ENCODE measurements around the gene RPL26. TPM values are rescaled to one million over a fixed set of nuclear protein-coding genes. Genes with fewer than 3 reads are reported as not detected.

The RPL26 gene
- total RNA-seq, 1 donor from 2014 or later: 1,901 TPM

GRCh38 chr17:8339540-8339939 is 43.5 kb downstream of the RPL26 start, which contains the start of gene ODF4:
Gene ODF4 (plus strand): TSS chr17:8339840. CDS start chr17:8340052, 212 bp downstream.
- H3K27me3 Mint-ChIP-seq (ENCODE audit: unreplicated experiment): peaks cover 1% of the 10 kb centered on the region
- H3K4me3 Mint-ChIP-seq (ENCODE audit: unreplicated experiment): no peak within 1 kb of the TSS
- TF ChIP-seq, protein P1, sequence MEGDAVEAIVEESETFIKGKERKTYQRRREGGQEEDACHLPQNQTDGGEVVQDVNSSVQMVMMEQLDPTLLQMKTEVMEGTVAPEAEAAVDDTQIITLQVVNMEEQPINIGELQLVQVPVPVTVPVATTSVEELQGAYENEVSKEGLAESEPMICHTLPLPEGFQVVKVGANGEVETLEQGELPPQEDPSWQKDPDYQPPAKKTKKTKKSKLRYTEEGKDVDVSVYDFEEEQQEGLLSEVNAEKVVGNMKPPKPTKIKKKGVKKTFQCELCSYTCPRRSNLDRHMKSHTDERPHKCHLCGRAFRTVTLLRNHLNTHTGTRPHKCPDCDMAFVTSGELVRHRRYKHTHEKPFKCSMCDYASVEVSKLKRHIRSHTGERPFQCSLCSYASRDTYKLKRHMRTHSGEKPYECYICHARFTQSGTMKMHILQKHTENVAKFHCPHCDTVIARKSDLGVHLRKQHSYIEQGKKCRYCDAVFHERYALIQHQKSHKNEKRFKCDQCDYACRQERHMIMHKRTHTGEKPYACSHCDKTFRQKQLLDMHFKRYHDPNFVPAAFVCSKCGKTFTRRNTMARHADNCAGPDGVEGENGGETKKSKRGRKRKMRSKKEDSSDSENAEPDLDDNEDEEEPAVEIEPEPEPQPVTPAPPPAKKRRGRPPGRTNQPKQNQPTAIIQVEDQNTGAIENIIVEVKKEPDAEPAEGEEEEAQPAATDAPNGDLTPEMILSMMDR (IDR thresholded peaks at IDR 0.05; ENCODE audit: unreplicated experiment): no peak
- H3K36me3 Mint-ChIP-seq (ENCODE audit: low read depth, unreplicated experiment): no peaks in the 10 kb centered on the region
- no peak within 1 kb of the TSS for H3K27ac Mint-ChIP-seq (ENCODE audit: unreplicated experiment)
- no peaks in the 10 kb centered on the region for H3K9me3 Mint-ChIP-seq (ENCODE audit: unreplicated experiment)
- H3K4me1 Mint-ChIP-seq (ENCODE audit: unreplicated experiment): peaks cover 10% of the 10 kb centered on the region
- DNase-seq (ENCODE audit: low spot score): no peak

DNA sequence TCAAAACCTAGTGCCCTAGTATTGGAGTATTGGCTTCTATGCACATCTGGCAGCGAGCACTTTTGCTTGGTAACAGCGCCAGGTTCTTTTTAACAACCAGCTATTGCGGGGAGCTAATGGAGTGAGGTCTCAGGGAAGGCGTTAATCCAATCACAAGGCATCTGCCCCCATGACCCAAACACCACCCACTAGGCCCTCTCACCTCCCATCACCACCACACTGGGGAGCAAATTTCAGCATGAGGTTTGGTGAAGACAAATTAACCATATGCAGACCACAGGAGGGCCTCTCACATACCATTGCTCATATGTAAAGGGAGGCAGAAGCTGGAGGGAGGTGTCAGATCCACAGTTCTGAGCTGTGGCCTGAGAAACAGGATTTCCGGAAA is 44.2 kb downstream of the RPL26 start:
- H3K4me1 Mint-ChIP-seq (ENCODE audit: unreplicated experiment): peaks cover 10% of the 10 kb centered on the region
- no peak for DNase-seq (ENCODE audit: low spot score)
- no peaks in the 10 kb centered on the region for H3K9me3 Mint-ChIP-seq (ENCODE audit: unreplicated experiment)
- H3K4me3 Mint-ChIP-seq (ENCODE audit: unreplicated experiment): no peak overlapping the region
- peaks cover 1% of the 10 kb centered on the region for H3K27me3 Mint-ChIP-seq (ENCODE audit: unreplicated experiment)
- H3K36me3 Mint-ChIP-seq (ENCODE audit: low read depth, unreplicated experiment): no peaks in the 10 kb centered on the region
- TF ChIP-seq, protein P1 (IDR thresholded peaks at IDR 0.05; ENCODE audit: unreplicated experiment): no peak
- no peak overlapping the region for H3K27ac Mint-ChIP-seq (ENCODE audit: unreplicated experiment)

- no peaks in the 10 kb centered on the region for H3K36me3 Mint-ChIP-seq (ENCODE audit: low read depth, unreplicated experiment)
- H3K27ac Mint-ChIP-seq (ENCODE audit: unreplicated experiment): peak overlapping the region; percentile 40
- DNase-seq (ENCODE audit: low spot score): no peak
- no peak overlapping the region for H3K4me3 Mint-ChIP-seq (ENCODE audit: unreplicated experiment)
- H3K4me1 Mint-ChIP-seq (ENCODE audit: unreplicated experiment): peaks cover 10% of the 10 kb centered on the region
- peaks cover 1% of the 10 kb centered on the region for H3K27me3 Mint-ChIP-seq (ENCODE audit: unreplicated experiment)
- no peaks in the 10 kb centered on the region for H3K9me3 Mint-ChIP-seq (ENCODE audit: unreplicated experiment)
- TF ChIP-seq, protein P1 (IDR thresholded peaks at IDR 0.05; ENCODE audit: unreplicated experiment): no peak
Measured at GRCh38 chr17:8337802-8338752, 44.9 kb downstream of the RPL26 start.

DNA sequence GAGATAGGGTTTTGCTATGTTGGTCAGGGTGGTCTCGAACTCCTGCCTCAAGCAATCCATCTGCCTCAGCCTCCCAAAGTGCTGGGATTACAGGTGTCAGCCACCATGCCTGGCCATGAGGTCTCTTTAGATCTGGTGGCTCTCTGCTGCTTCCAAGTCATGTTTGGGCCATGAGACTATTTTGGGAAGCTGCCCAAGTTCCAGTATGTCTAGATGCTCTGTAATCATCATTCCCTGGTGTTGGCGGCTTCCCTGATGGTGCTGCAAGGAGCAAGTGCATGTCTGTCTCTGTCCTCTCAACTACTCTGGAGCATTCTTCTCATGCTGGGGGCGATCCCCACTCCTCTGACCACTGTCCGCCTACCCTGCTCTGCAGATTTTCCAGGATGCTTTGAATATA is 49.7 kb downstream of the RPL26 start:
- H3K27me3 Mint-ChIP-seq (ENCODE audit: unreplicated experiment): no peaks in the 10 kb centered on the region
- peaks cover 13% of the 10 kb centered on the region for H3K4me1 Mint-ChIP-seq (ENCODE audit: unreplicated experiment)
- H3K27ac Mint-ChIP-seq (ENCODE audit: unreplicated experiment): no peak overlapping the region
- H3K9me3 Mint-ChIP-seq (ENCODE audit: unreplicated experiment): no peaks in the 10 kb centered on the region
- H3K4me3 Mint-ChIP-seq (ENCODE audit: unreplicated experiment): no peak overlapping the region
- TF ChIP-seq, protein P1 (IDR thresholded peaks at IDR 0.05; ENCODE audit: unreplicated experiment): no peak
- DNase-seq (ENCODE audit: low spot score): no peak
- H3K36me3 Mint-ChIP-seq (ENCODE audit: low read depth, unreplicated experiment): no peaks in the 10 kb centered on the region

- Mint-ChIP-seq H3K27ac (ENCODE audit: unreplicated experiment) (no peak overlapping the region), H3K4me1 (ENCODE audit: unreplicated experiment) (peaks cover 11% of the 10 kb centered on the region), H3K4me3 (ENCODE audit: unreplicated experiment) (no peak overlapping the region), H3K27me3 (ENCODE audit: unreplicated experiment) (no peaks in the 10 kb centered on the region), H3K9me3 (ENCODE audit: unreplicated experiment) (no peaks in the 10 kb centered on the region), H3K36me3 (ENCODE audit: low read depth, unreplicated experiment) (peaks cover 3% of the 10 kb centered on the region)
- TF ChIP-seq, protein P1 (IDR thresholded peaks at IDR 0.05; ENCODE audit: unreplicated experiment): no peak
- no peak for DNase-seq (ENCODE audit: low spot score)
Measured at GRCh38 chr17:8332688-8333087, 50.3 kb downstream of the RPL26 start.

All from endothelial cell (in vitro differentiated cells).